Trophoblast cell (in vitro differentiated cells and primary cell): ENCODE results near the gene GTSE1.

Source experiments
- DNase-seq, 2 donors: peaks; one replicate each; pipeline ENCODE4 v3.0.0-alpha.2; 2016
- H2AFZ ChIP-seq: 2 replicates; pipeline ENCODE4 v1.6.1; 2013; ENCODE audit warnings: low read length, moderate library complexity, mild to moderate bottlenecking; ENCODE audit not compliant: insufficient read depth, poor library complexity
- H2AK5ac ChIP-seq: 2 replicates; pipeline ENCODE4 v1.6.1; 2013; ENCODE audit warnings: mild to moderate bottlenecking, low read length
- H2BK120ac ChIP-seq: 2 replicates; pipeline ENCODE4 v1.6.1; 2013; ENCODE audit warnings: low read length, mild to moderate bottlenecking, moderate library complexity; ENCODE audit not compliant: insufficient read depth, poor library complexity
- H2BK12ac ChIP-seq: 2 replicates; pipeline ENCODE4 v1.6.1; 2013; ENCODE audit warnings: mild to moderate bottlenecking, low read length, moderate library complexity
- H2BK5ac ChIP-seq: 2 replicates; pipeline ENCODE4 v1.6.1; 2013; ENCODE audit warnings: low read length, low read depth, moderate library complexity, mild to moderate bottlenecking; ENCODE audit not compliant: poor library complexity
- H3K14ac ChIP-seq: 2 replicates; pipeline ENCODE4 v1.6.1; 2013; ENCODE audit warnings: mild to moderate bottlenecking, low read length
- H3K18ac ChIP-seq: 2 replicates; pipeline ENCODE4 v1.6.1; 2013; ENCODE audit warnings: mild to moderate bottlenecking, low read length
- H3K23ac ChIP-seq: 2 replicates; pipeline ENCODE4 v1.6.1; 2013; ENCODE audit warnings: low read length
- H3K27ac ChIP-seq: 2 replicates; pipeline ENCODE4 v1.5.1; 2013; ENCODE audit warnings: low read depth, mild to moderate bottlenecking, inconsistent platforms, low read length, moderate library complexity
- H3K27me3 ChIP-seq: 2 replicates; pipeline ENCODE4 v1.6.1; 2013; ENCODE audit warnings: inconsistent platforms, mild to moderate bottlenecking, low read length, moderate library complexity; ENCODE audit not compliant: insufficient read depth
- H3K36me3 ChIP-seq, 2 experiments: 1 replicate in 1 of 2; 2 replicates in 1 of 2; pipeline ENCODE4 v1.6.1; 2013; ENCODE audit warnings: low read length in 2 of 2, mild to moderate bottlenecking in 2 of 2, moderate library complexity in 1 of 2; ENCODE audit not compliant: insufficient read depth in 2 of 2, control insufficient read depth in 1 of 2
- H3K4ac ChIP-seq: 2 replicates; pipeline ENCODE4 v1.6.1; 2013; ENCODE audit warnings: low read depth, mild to moderate bottlenecking, low read length, moderate library complexity
- H3K4me1 ChIP-seq, 2 experiments: 1 replicate in 1 of 2; 2 replicates in 1 of 2; pipeline ENCODE4 v1.6.1; 2013; ENCODE audit warnings: low read length in 2 of 2, mild to moderate bottlenecking in 2 of 2, moderate library complexity in 1 of 2; ENCODE audit not compliant: insufficient read depth in 2 of 2, control insufficient read depth in 1 of 2
- H3K4me2 ChIP-seq: 2 replicates; pipeline ENCODE4 v1.6.1; 2013; ENCODE audit warnings: inconsistent platforms, mild to moderate bottlenecking, low read length, moderate library complexity
- H3K4me3 ChIP-seq: 2 replicates; pipeline ENCODE4 v1.5.1; 2013; ENCODE audit warnings: mild to moderate bottlenecking, low read depth, low read length, inconsistent platforms
- H3K79me1 ChIP-seq: one replicate; pipeline ENCODE4 v1.6.1; 2013; ENCODE audit warnings: low read length
- H3K79me2 ChIP-seq: 2 replicates; pipeline ENCODE4 v1.6.1; 2013; ENCODE audit warnings: low read length, mild to moderate bottlenecking; ENCODE audit not compliant: control insufficient read depth, insufficient read depth, poor library complexity
- H3K9ac ChIP-seq: 2 replicates; pipeline ENCODE4 v1.6.1; 2013; ENCODE audit warnings: mild to moderate bottlenecking, low read length
- H3K9me3 ChIP-seq: 2 replicates; pipeline ENCODE4 v1.6.1; 2013; ENCODE audit warnings: low read depth, mild to moderate bottlenecking, control low read depth, inconsistent platforms, low read length; ENCODE audit not compliant: insufficient read depth
- H4K12ac ChIP-seq: 2 replicates; pipeline ENCODE4 v1.6.1; 2013; ENCODE audit warnings: low read depth, mild to moderate bottlenecking, low read length, moderate library complexity
- H4K8ac ChIP-seq: 2 replicates; pipeline ENCODE4 v1.6.1; 2013; ENCODE audit warnings: low read depth, mild to moderate bottlenecking, low read length, moderate library complexity
- H4K91ac ChIP-seq: one replicate; pipeline ENCODE4 v1.6.1; 2013; ENCODE audit warnings: low read depth, mild to moderate bottlenecking, low read length, moderate library complexity
- WGBS: extraction: QIAGEN DNeasy Blood & Tissue Kit; methylation state at CpG from one replicate; pipeline ENCODE4 v1.1.7; 2013; ENCODE audit warnings: missing lambda C conversion rate; ENCODE audit not compliant: insufficient read length, insufficient coverage; ENCODE audit errors: extremely low coverage; 5-methylcytosine and 5-hydroxymethylcytosine counted together

Gene GTSE1

GRCh38 chr22:46329616-46330015 lies 32.9 kb downstream of the GTSE1 start:
- H3K9me3 ChIP-seq = no peaks in the 10 kb centered on the region
- WGBS = no CpG with 5 or more reads among the region's 8 CpGs
- H3K18ac ChIP-seq = no peak overlapping the region
- H2BK120ac ChIP-seq = no peak overlapping the region
- H3K27ac ChIP-seq = no peak overlapping the region
- peaks cover 0 to under 1% of the 10 kb centered on the region in 2 experiments for H3K4me1 ChIP-seq
- H4K91ac ChIP-seq = no peak overlapping the region
- H4K8ac ChIP-seq = no peak overlapping the region
- no peak overlapping the region for H4K12ac ChIP-seq
- no peak overlapping the region for H2AFZ ChIP-seq
- no peak overlapping the region for H3K14ac ChIP-seq
- H2AK5ac ChIP-seq = no peak overlapping the region
- H3K36me3 ChIP-seq = peaks cover 66 to 70% of the 10 kb centered on the region in 2 experiments
- H3K4ac ChIP-seq = no peak overlapping the region
- DNase-seq = no peak
- H2BK12ac ChIP-seq = no peak overlapping the region
- no peak overlapping the region for H3K4me3 ChIP-seq
- H3K23ac ChIP-seq = no peak overlapping the region
- H3K27me3 ChIP-seq = no peaks in the 10 kb centered on the region
- H3K9ac ChIP-seq = no peak overlapping the region
- H3K4me2 ChIP-seq = no peak overlapping the region
- H3K79me1 ChIP-seq = no peaks in the 10 kb centered on the region
- H3K79me2 ChIP-seq = no peaks in the 10 kb centered on the region
- H2BK5ac ChIP-seq = no peak overlapping the region

- H3K79me1 ChIP-seq = peaks cover 3% of the 10 kb centered on the region
- no peak overlapping the region for H2AK5ac ChIP-seq
- no peak overlapping the region for H2BK5ac ChIP-seq
- no peaks in the 10 kb centered on the region for H3K27me3 ChIP-seq
- no peak overlapping the region for H2BK120ac ChIP-seq
- no peak overlapping the region for H3K4me3 ChIP-seq
- no peak for DNase-seq
- no peak overlapping the region for H3K18ac ChIP-seq
- H4K91ac ChIP-seq = no peak overlapping the region
- no peak overlapping the region for H3K14ac ChIP-seq
- no peak overlapping the region for H2BK12ac ChIP-seq
- no peaks in the 10 kb centered on the region for H3K9me3 ChIP-seq
- no peak overlapping the region for H2AFZ ChIP-seq
- no peak overlapping the region for H3K23ac ChIP-seq
- WGBS = no CpG with 5 or more reads among the region's 4 CpGs
- no peaks in the 10 kb centered on the region for H3K79me2 ChIP-seq
- H4K8ac ChIP-seq = no peak overlapping the region
- peaks cover 61 to 66% of the 10 kb centered on the region in 2 experiments for H3K36me3 ChIP-seq
- no peak overlapping the region for H3K4me2 ChIP-seq
- no peak overlapping the region for H3K4ac ChIP-seq
- H3K27ac ChIP-seq = no peak overlapping the region
- no peak overlapping the region for H4K12ac ChIP-seq
- H3K9ac ChIP-seq = no peak overlapping the region
- peaks cover 0 to 3% of the 10 kb centered on the region in 2 experiments for H3K4me1 ChIP-seq
Observed at GRCh38 chr22:46330426-46330825, 33.8 kb downstream of the GTSE1 start.

- H3K14ac ChIP-seq = no peak overlapping the region
- H3K79me1 ChIP-seq = peaks cover 11% of the 10 kb centered on the region
- no peak overlapping the region for H4K8ac ChIP-seq
- H4K12ac ChIP-seq = no peak overlapping the region
- peaks cover 9% of the 10 kb centered on the region for H3K79me2 ChIP-seq
- H3K36me3 ChIP-seq = peaks cover 50 to 55% of the 10 kb centered on the region in 2 experiments
- H3K27me3 ChIP-seq = no peaks in the 10 kb centered on the region
- H2BK120ac ChIP-seq = no peak overlapping the region
- DNase-seq = no peak
- H2BK12ac ChIP-seq = no peak overlapping the region
- H2AK5ac ChIP-seq = no peak overlapping the region
- H3K23ac ChIP-seq = no peak overlapping the region
- WGBS = no CpG with 5 or more reads among the region's 23 CpGs
- H3K18ac ChIP-seq = no peak overlapping the region
- no peaks in the 10 kb centered on the region for H3K9me3 ChIP-seq
- H4K91ac ChIP-seq = no peak overlapping the region
- H3K4ac ChIP-seq = no peak overlapping the region
- no peak overlapping the region for H2BK5ac ChIP-seq
- H2AFZ ChIP-seq = no peak overlapping the region
- H3K4me1 ChIP-seq = peaks cover 1 to 3% of the 10 kb centered on the region in 2 experiments
- H3K9ac ChIP-seq = no peak overlapping the region
- H3K4me3 ChIP-seq = no peak overlapping the region
- no peak overlapping the region for H3K4me2 ChIP-seq
- H3K27ac ChIP-seq = no peak overlapping the region
Observed at GRCh38 chr22:46331496-46331895, 34.8 kb downstream of the GTSE1 start.

GRCh38 chr22:46335201-46336118 lies 38.8 kb downstream of the GTSE1 start, which contains the start of gene TRMU:
Gene TRMU, plus strand, starts transcription at chr22:46335714. Its CDS starts 51 bp downstream, at chr22:46335765.
- Histone ChIP-seq H3K14ac (peak within 1 kb of the TSS; percentile 83), H4K91ac (peak within 1 kb of the TSS; percentile 93), H2AK5ac (peak within 1 kb of the TSS; percentile 83), H3K23ac (no peak within 1 kb of the TSS), H3K4me2 (peak within 1 kb of the TSS; percentile 90), H3K79me2 (peaks cover 13% of the 10 kb centered on the region), H3K36me3 (peaks cover 36 to 48% of the 10 kb centered on the region in 2 experiments), H4K12ac (peak within 1 kb of the TSS; percentile 98), H3K79me1 (peaks cover 11% of the 10 kb centered on the region), H3K18ac (peak within 1 kb of the TSS; percentile 97), H3K27ac (peak within 1 kb of the TSS; percentile 86), H2BK5ac (peak within 1 kb of the TSS; percentile 79), H2BK120ac (peak within 1 kb of the TSS; percentile 27), H3K27me3 (no peaks in the 10 kb centered on the region), H3K4ac (peak within 1 kb of the TSS; percentile 89), H2AFZ (peak within 1 kb of the TSS; percentile 89), H3K9ac (peak within 1 kb of the TSS; percentile 93), H3K4me1 (peaks cover 6 to 7% of the 10 kb centered on the region in 2 experiments), H4K8ac (peak within 1 kb of the TSS; percentile 94), H3K9me3 (no peaks in the 10 kb centered on the region), H3K4me3 (peak within 1 kb of the TSS; percentile 83), H2BK12ac (no peak within 1 kb of the TSS)
- DNase-seq = peak; percentile 84 to 92
- WGBS = no CpG with 5 or more reads among the region's 93 CpGs
